GM19043 (cell line): ENCODE results near the gene AP2A1.

Source experiments
- ATAC-seq: cut with Tn5 transposase; IDR thresholded peaks from one replicate; pipeline ENCODE4 v1.9.1; 2021; ENCODE audit warnings: low read depth; ENCODE audit not compliant: unreplicated experiment

AP2A1 gene

GRCh38 chr19:49791776-49792445, 25.1 kb downstream of the AP2A1 start:
- ATAC-seq: no peak

GRCh38 chr19:49792829-49793560, 26.2 kb downstream of the AP2A1 start:
- no peak for ATAC-seq

- ATAC-seq: no peak
Observed at GRCh38 chr19:49793561-49793840, 26.7 kb downstream of the AP2A1 start.

GRCh38 chr19:49795615-49796014, 28.8 kb downstream of the AP2A1 start:
- ATAC-seq: no peak

- no peak for ATAC-seq
Observed at GRCh38 chr19:49798574-49798973, 31.8 kb downstream of the AP2A1 start.

GRCh38 chr19:49799271-49799797, 32.5 kb downstream of the AP2A1 start:
- no peak for ATAC-seq

GRCh38 chr19:49799798-49800376, 33.1 kb downstream of the AP2A1 start:
- ATAC-seq: no peak

- ATAC-seq: no peak
Observed at GRCh38 chr19:49800771-49801170, 34.0 kb downstream of the AP2A1 start.

GRCh38 chr19:49801401-49801888, 34.6 kb downstream of the AP2A1 start:
- no peak for ATAC-seq

- no peak for ATAC-seq
Observed at GRCh38 chr19:49801966-49802661, 35.3 kb downstream of the AP2A1 start.

GRCh38 chr19:49802836-49803528, 36.2 kb downstream of the AP2A1 start:
- ATAC-seq: no peak

- ATAC-seq: no peak
Observed at GRCh38 chr19:49803529-49803856, 36.7 kb downstream of the AP2A1 start.

GRCh38 chr19:49805822-49806619, 39.2 kb downstream of the AP2A1 start:
- ATAC-seq: no peak

GRCh38 chr19:49806620-49806959, 39.8 kb downstream of the AP2A1 start:
- no peak for ATAC-seq

- ATAC-seq: no peak
Observed at GRCh38 chr19:49807058-49807903, 40.5 kb downstream of the AP2A1 start.

GRCh38 chr19:49807904-49808675, 41.3 kb downstream of the AP2A1 start:
- no peak for ATAC-seq

- no peak for ATAC-seq
Observed at GRCh38 chr19:49808711-49809159, 41.9 kb downstream of the AP2A1 start.
